ENCODE measurements around the gene MTMR11.
"Not testable (repeated sequence)": the region's sequence is repeated elsewhere in the genome, so short reads cannot be mapped to it uniquely, and the experiment has no call there.

The MTMR11 gene

DNA sequence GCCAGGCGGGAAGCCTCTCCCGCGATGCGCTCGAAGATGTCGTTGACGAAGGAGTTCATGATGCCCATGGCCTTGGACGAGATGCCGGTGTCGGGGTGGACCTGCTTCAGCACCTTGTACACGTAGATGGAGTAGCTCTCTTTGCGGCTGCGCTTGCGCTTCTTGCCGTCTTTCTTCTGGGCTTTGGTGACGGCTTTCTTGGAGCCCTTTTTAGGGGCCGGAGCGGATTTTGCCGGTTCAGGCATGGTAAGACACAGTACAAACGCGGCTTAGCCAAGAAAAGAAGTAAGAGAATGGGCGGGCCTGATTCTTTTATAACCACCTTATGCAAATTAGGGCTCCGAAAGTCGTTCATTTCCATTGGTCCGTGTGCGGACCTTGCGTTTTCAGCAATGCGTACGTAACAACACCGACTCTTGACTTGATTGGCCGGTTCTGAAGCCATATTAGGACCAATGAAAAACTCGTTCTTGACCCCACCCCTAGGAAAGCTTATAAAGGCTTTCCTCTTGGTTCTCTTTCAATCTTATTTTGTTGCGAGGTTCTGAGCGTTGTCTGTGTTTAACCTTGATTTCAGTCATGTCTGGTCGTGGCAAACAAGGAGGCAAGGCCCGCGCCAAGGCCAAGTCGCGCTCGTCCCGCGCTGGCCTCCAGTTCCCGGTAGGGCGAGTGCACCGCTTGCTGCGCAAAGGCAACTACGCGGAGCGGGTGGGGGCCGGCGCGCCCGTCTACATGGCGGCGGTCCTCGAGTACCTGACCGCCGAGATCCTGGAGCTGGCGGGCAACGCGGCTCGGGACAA is 50.1 kb downstream of the MTMR11 start:
- peak overlapping the region; percentile 61 to 88 for H3K9ac ChIP-seq (ENCODE audit: low read depth in 1 of 2, low read length in 2 of 2)
- H3K9me3 ChIP-seq (ENCODE audit: control insufficient read depth in 1 of 2, low read length in 2 of 2) = no peaks in the 10 kb centered on the region
- H3K27me3 ChIP-seq (ENCODE audit: control insufficient read depth in 1 of 2, insufficient read depth in 2 of 2, low read length in 2 of 2) = no peaks in the 10 kb centered on the region
- H3K4me1 ChIP-seq (ENCODE audit: control insufficient read depth in 1 of 2, insufficient read depth in 2 of 2, low read length in 2 of 2) = peaks cover 11 to 14% of the 10 kb centered on the region in 2 donors
- H3K4me3 ChIP-seq (ENCODE audit: low read depth in 1 of 2, low read length in 2 of 2) = peak overlapping the region; percentile 75 to 80
- H3K36me3 ChIP-seq (ENCODE audit: control insufficient read depth in 1 of 2, insufficient read depth in 2 of 2, low read length in 2 of 2) = no peaks in the 10 kb centered on the region
- peak overlapping the region; percentile 99 for H3K27ac ChIP-seq (ENCODE audit: low read depth, low read length)

- not testable (repeated sequence) for H3K27me3 ChIP-seq (ENCODE audit: control insufficient read depth in 1 of 2, insufficient read depth in 2 of 2, low read length in 2 of 2); H3K36me3 ChIP-seq (ENCODE audit: control insufficient read depth in 1 of 2, insufficient read depth in 2 of 2, low read length in 2 of 2); H3K9me3 ChIP-seq (ENCODE audit: control insufficient read depth in 1 of 2, low read length in 2 of 2)
- H3K27ac ChIP-seq (ENCODE audit: low read depth, low read length) = peak overlapping the region; percentile 93
- H3K4me3 ChIP-seq (ENCODE audit: low read depth in 1 of 2, low read length in 2 of 2) = peak overlapping the region; percentile 75 to 76
- H3K9ac ChIP-seq (ENCODE audit: low read depth in 1 of 2, low read length in 2 of 2) = peak overlapping the region; percentile 61 to 83
- peaks cover 11 to 14% of the 10 kb centered on the region in 2 donors for H3K4me1 ChIP-seq (ENCODE audit: control insufficient read depth in 1 of 2, insufficient read depth in 2 of 2, low read length in 2 of 2)
Observed at GRCh38 chr1:149886121-149886395, 50.6 kb downstream of the MTMR11 start.

GRCh38 chr1:149885339-149886120 is 51.1 kb downstream of the MTMR11 start:
- peak overlapping the region; percentile 61 to 83 for H3K9ac ChIP-seq (ENCODE audit: low read depth in 1 of 2, low read length in 2 of 2)
- peak overlapping the region; percentile 75 to 76 for H3K4me3 ChIP-seq (ENCODE audit: low read depth in 1 of 2, low read length in 2 of 2)
- H3K27me3 ChIP-seq (ENCODE audit: control insufficient read depth in 1 of 2, insufficient read depth in 2 of 2, low read length in 2 of 2) = no peaks in the 10 kb centered on the region
- no peaks in the 10 kb centered on the region for H3K36me3 ChIP-seq (ENCODE audit: control insufficient read depth in 1 of 2, insufficient read depth in 2 of 2, low read length in 2 of 2)
- peak overlapping the region; percentile 93 for H3K27ac ChIP-seq (ENCODE audit: low read depth, low read length)
- H3K9me3 ChIP-seq (ENCODE audit: control insufficient read depth in 1 of 2, low read length in 2 of 2) = no peaks in the 10 kb centered on the region
- peaks cover 11 to 14% of the 10 kb centered on the region in 2 donors for H3K4me1 ChIP-seq (ENCODE audit: control insufficient read depth in 1 of 2, insufficient read depth in 2 of 2, low read length in 2 of 2)

DNA sequence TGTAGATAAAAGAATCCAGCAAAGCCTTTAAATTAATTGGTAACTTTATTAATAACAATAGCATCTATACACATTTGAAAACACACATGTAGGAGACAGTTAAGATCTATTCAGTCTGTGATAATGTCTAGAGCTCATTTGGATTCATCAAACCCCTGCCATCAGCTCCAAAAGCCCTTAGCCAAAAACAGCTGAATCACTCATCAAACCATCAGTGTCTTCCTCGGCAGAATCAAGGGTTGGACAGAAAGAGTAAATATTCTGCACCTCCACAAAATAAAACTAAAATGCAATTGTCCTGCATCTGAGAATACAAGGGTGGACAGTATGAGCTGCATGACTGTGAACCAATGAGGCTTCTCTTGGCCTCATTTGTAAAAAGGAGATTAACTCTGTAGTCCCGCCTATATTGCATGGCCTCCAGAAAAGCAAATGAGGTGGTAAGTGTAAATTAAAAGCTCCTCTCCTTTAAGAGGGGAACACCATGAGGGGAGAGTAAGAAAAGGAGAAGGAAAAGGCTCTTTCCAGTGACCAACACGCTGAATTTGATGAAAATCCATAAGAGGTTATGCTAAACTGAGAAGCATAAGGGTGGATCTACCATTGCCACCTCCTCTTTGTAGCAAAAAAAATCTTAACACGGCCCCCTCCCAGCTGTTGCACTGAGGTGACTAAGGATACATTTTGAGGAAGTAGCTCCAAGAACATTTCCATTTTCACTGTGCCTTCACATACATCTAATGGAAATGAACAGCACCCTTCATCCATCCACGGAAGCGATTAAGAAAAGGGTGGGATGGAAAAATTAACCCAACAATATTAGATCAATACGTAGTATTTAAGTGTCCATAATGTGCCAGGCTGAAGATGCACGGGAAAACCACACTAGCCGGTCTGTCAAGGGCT is 52.0 kb downstream of the MTMR11 start:
- H3K9me3 ChIP-seq (ENCODE audit: control insufficient read depth in 1 of 2, low read length in 2 of 2) = no peaks in the 10 kb centered on the region
- H3K27me3 ChIP-seq (ENCODE audit: control insufficient read depth in 1 of 2, insufficient read depth in 2 of 2, low read length in 2 of 2) = no peaks in the 10 kb centered on the region
- H3K36me3 ChIP-seq (ENCODE audit: control insufficient read depth in 1 of 2, insufficient read depth in 2 of 2, low read length in 2 of 2) = no peaks in the 10 kb centered on the region
- peak overlapping the region; percentile 75 to 76 for H3K4me3 ChIP-seq (ENCODE audit: low read depth in 1 of 2, low read length in 2 of 2)
- peak overlapping the region; percentile 57 for H3K27ac ChIP-seq (ENCODE audit: low read depth, low read length)
- H3K9ac ChIP-seq (ENCODE audit: low read depth in 1 of 2, low read length in 2 of 2) = peak overlapping the region; percentile 61 to 83
- H3K4me1 ChIP-seq (ENCODE audit: control insufficient read depth in 1 of 2, insufficient read depth in 2 of 2, low read length in 2 of 2) = peaks cover 11 to 14% of the 10 kb centered on the region in 2 donors

DNA sequence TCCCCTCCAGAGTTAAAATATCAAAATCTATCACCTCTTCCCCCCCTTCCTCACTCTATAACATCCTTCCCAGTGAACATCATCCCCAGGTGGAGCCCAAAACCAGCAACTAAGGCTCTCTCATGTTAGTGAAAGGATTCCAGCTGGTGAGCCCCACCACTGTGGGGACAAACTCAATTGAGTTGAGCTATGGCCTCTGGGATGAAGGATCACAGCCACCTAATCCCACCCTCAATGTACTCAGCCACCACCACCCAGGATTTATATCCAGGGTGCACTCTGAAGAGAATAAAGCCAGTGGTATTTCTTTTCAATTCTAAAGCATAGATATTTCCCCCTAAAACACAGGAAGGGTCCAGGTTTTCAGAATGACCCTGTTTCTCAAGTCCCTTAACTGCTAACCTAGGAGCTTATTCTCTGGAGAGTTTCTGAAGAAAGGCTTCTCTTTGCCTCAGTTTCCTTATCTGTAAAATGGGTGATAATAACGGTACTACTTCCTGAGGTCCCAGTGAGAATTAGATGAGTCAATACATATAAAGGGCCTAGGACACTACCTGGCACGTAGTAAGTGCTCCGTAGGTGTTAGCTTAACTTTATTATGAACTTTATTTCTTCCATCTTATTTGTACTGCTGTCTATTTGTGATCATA is 53.0 kb downstream of the MTMR11 start:
- Histone ChIP-seq H3K9ac (ENCODE audit: low read depth in 1 of 2, low read length in 2 of 2) (no peak overlapping the region), H3K4me1 (ENCODE audit: control insufficient read depth in 1 of 2, insufficient read depth in 2 of 2, low read length in 2 of 2) (peaks cover 11 to 14% of the 10 kb centered on the region in 2 donors), H3K27me3 (ENCODE audit: control insufficient read depth in 1 of 2, insufficient read depth in 2 of 2, low read length in 2 of 2) (no peaks in the 10 kb centered on the region), H3K9me3 (ENCODE audit: control insufficient read depth in 1 of 2, low read length in 2 of 2) (no peaks in the 10 kb centered on the region), H3K36me3 (ENCODE audit: control insufficient read depth in 1 of 2, insufficient read depth in 2 of 2, low read length in 2 of 2) (no peaks in the 10 kb centered on the region), H3K4me3 (ENCODE audit: low read depth in 1 of 2, low read length in 2 of 2) (no peak overlapping the region), H3K27ac (ENCODE audit: low read depth, low read length) (no peak overlapping the region)

DNA sequence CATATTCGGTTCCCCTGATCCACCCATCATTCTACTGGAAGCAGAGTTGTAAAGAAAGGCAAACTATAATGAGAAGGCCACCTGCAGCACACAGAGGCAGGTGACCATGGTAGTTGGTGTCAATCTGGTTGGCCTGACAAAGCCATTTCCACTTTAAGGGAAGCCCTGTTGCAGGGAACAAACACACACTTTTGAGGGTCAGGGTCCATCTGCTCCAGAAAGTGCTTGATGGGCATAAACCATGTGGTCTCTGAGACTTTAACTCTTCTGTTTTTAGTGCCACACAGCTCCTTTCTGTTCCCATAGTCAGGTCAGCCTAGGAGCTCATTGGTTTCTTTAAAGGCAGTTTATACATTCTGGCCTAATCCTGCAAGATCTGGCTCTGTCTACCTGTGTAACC is 54.8 kb downstream of the MTMR11 start:
- Histone ChIP-seq H3K9me3 (ENCODE audit: control insufficient read depth in 1 of 2, low read length in 2 of 2) (no peaks in the 10 kb centered on the region), H3K9ac (ENCODE audit: low read depth in 1 of 2, low read length in 2 of 2) (no peak overlapping the region), H3K36me3 (ENCODE audit: control insufficient read depth in 1 of 2, insufficient read depth in 2 of 2, low read length in 2 of 2) (no peaks in the 10 kb centered on the region), H3K4me3 (ENCODE audit: low read depth in 1 of 2, low read length in 2 of 2) (no peak overlapping the region), H3K27me3 (ENCODE audit: control insufficient read depth in 1 of 2, insufficient read depth in 2 of 2, low read length in 2 of 2) (no peaks in the 10 kb centered on the region), H3K4me1 (ENCODE audit: control insufficient read depth in 1 of 2, insufficient read depth in 2 of 2, low read length in 2 of 2) (peaks cover 11 to 14% of the 10 kb centered on the region in 2 donors), H3K27ac (ENCODE audit: low read depth, low read length) (no peak overlapping the region)

DNA sequence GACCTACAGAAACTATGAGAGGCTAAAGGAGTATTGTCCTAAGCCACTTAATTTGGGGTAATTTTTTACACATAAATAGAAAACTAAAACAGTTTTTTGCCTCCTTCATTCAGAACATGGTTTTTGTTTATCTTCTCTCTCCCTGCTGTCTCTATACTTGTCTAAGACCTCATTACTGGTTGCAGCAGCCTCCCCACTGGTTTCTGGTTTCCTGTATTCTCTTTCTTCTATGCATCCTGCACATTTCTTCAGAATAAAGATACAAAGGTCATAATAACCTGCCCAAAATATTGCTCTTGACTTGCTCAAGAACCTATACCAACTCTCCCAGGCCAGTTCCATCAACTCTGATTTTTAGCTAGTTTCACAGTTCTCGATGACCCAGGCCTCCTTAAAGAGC is 57.1 kb downstream of the MTMR11 start:
- Histone ChIP-seq H3K27ac (ENCODE audit: low read depth, low read length) (no peak overlapping the region), H3K9ac (ENCODE audit: low read depth in 1 of 2, low read length in 2 of 2) (no peak overlapping the region), H3K9me3 (ENCODE audit: control insufficient read depth in 1 of 2, low read length in 2 of 2) (no peaks in the 10 kb centered on the region), H3K36me3 (ENCODE audit: control insufficient read depth in 1 of 2, insufficient read depth in 2 of 2, low read length in 2 of 2) (no peaks in the 10 kb centered on the region), H3K27me3 (ENCODE audit: control insufficient read depth in 1 of 2, insufficient read depth in 2 of 2, low read length in 2 of 2) (no peaks in the 10 kb centered on the region), H3K4me1 (ENCODE audit: control insufficient read depth in 1 of 2, insufficient read depth in 2 of 2, low read length in 2 of 2) (peaks cover 2 to 6% of the 10 kb centered on the region in 2 donors), H3K4me3 (ENCODE audit: low read depth in 1 of 2, low read length in 2 of 2) (no peak overlapping the region)

Data from duodenal mucosa (tissue), 2 donors.